PFSK-1 (cell line): ENCODE data around the gene KMT5B.

ENCODE experiments used
- FOXP2 ChIP-seq: optimal IDR thresholded peaks from 2 replicates; pipeline ENCODE3; 2011; ENCODE audit warnings: borderline replicate concordance, control low read depth, inconsistent platforms; ENCODE audit not compliant: insufficient read depth; ENCODE audit errors: extremely low read length, extremely low read depth
- POLR2AphosphoS5 ChIP-seq: IDR thresholded peaks from 2 replicates; pipeline ENCODE4 v1.6.1; 2012; ENCODE audit warnings: low read depth, mild to moderate bottlenecking, control low read depth, low read length, moderate library complexity
- REST ChIP-seq, 2 experiments: IDR thresholded peaks; 2 replicates each; pipeline versions ENCODE4 v1.6.1 to v1.8.0; 2011 to 2012; ENCODE audit warnings: low read depth in 2 of 2, low read length in 2 of 2, control low read depth in 1 of 2, inconsistent platforms in 1 of 2, mild to moderate bottlenecking in 1 of 2, moderate library complexity in 1 of 2; ENCODE audit not compliant: insufficient read depth in 1 of 2
- SIN3A ChIP-seq: IDR thresholded peaks from 2 replicates; pipeline ENCODE4 v1.6.1; 2012; ENCODE audit warnings: mild to moderate bottlenecking, low read length, moderate library complexity, borderline replicate concordance; ENCODE audit not compliant: insufficient read depth
- TAF1 ChIP-seq: IDR thresholded peaks from 2 replicates; pipeline ENCODE4 v1.6.1; 2012; ENCODE audit warnings: low read length, control low read depth, borderline replicate concordance; ENCODE audit not compliant: insufficient read depth

KMT5B gene

GRCh38 chr11:68142441-68143309 is 70.4 kb downstream of the KMT5B start:
- TF ChIP-seq TAF1 (no peak), POLR2AphosphoS5 (no peak), REST (IDR thresholded peaks at IDR 0.05; ENCODE audit: insufficient read depth in 1 of 2, low read depth in 2 of 2, low read length in 2 of 2) (no peak), FOXP2 (no peak), SIN3A (no peak)

DNA sequence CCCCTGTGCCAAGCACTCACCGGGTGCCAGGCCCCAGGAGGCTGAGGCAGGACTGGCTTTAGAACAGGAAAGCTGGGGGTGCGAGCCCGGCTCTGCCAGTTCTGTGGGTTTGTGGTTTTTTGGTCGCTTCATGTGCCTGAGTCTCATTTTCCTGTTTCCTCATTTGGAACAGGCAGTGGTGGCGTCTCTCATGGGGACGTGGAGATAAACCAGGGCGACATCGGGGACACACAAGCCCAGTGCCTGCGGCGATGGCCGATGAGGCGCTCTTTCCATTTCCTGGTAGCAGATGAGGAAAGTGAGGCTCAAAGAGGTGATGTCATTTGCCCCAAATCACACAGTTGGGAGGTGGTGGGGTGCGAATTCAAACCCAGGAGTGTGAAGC is 71.1 kb downstream of the KMT5B start:
- TF ChIP-seq TAF1 (no peak), SIN3A (no peak), FOXP2 (no peak), REST (IDR thresholded peaks at IDR 0.05; ENCODE audit: insufficient read depth in 1 of 2, low read depth in 2 of 2, low read length in 2 of 2) (no peak), POLR2AphosphoS5 (no peak)

DNA sequence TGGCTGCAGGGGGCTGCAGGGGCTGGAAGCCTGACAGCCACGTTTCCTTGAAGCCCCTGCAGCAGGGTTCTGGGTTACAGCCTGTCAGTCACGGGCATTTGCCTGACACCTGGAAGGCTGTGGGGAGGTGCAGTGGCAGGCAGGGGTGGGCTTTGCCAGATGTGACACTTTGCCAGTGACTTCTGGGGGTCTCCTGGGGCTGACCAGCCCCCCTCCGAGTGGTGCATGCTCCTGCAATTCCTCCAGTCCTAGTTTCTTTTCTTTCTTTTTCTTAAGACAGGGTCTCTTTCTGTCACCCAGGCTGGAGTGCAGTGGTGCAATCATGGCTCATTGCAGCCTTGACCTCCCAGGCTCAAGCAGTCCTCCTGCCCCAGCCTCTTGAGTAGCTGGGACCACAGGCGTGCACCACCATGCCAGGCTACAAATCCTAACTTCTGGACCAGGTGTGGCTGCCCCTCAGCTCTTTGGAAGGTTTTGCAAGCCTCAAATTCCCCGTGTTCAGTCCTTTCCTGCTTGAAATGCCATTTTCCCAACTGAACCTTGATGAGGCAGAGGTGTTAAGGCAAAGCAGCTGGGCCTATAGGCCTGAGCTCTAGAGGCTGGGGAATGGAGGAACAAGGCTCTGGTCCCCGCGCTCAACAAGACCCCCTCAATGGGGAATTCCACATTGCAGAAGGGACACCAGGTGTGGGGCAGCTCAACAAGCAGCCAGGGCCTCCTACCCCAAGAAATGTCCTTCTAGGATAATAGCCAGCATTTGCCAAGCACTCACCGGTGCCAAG is 71.7 kb downstream of the KMT5B start:
- no peak for TF ChIP-seq SIN3A
- TF ChIP-seq REST (IDR thresholded peaks at IDR 0.05; ENCODE audit: insufficient read depth in 1 of 2, low read depth in 2 of 2, low read length in 2 of 2): no peak
- TF ChIP-seq TAF1: no peak
- no peak for TF ChIP-seq FOXP2
- no peak for TF ChIP-seq POLR2AphosphoS5

DNA sequence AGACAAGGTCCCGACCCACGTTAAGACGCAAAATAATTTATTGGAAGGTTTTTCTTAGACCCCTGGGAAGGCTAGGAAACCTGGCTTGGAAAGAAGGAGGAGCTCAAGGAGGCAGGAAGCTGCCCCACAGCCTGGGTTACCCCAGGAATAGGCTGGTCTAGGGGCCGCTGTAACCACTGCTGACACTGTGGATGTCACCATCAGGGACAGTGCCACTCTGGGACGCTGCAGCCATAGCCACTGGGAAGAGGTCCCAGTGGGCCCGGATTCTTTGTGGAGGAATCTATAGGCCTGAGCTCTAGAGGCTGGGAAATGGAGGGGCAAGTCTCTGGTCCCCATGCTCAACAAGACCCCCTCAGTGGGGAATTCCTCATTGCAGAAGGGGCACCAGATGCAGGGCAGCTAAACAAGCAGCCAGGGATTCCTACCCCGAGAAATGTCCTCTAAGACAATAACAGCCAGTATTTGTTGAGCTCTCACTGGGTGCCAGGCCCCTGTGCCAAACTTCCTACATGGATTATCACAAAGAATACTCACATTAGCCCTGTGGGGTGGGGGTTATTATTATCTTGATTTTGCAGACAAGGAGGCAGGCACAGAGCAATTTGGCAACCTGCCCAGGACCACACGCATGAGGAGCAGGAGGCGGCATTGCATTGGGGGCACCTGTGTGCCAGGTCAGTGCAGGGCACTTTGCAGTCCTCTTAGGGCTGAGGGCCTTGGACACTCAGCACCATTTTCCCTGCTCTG is 72.4 kb downstream of the KMT5B start:
- TF ChIP-seq REST (IDR thresholded peaks at IDR 0.05; ENCODE audit: insufficient read depth in 1 of 2, low read depth in 2 of 2, low read length in 2 of 2) (no peak), TAF1 (no peak), SIN3A (no peak), POLR2AphosphoS5 (no peak), FOXP2 (no peak)
